Mesodermal cell (in vitro differentiated cells): ENCODE results near the gene IL12RB2. TPM values are rescaled to one million over a fixed set of nuclear protein-coding genes. Genes with fewer than 3 reads are reported as not detected.

Experiments
- H3K27ac ChIP-seq: 2 replicates; pipeline ENCODE4 v1.7.0; 2013; ENCODE audit warnings: mild to moderate bottlenecking, low read depth, low read length, moderate library complexity; ENCODE audit not compliant: severe bottlenecking
- H3K36me3 ChIP-seq: 2 replicates; pipeline ENCODE4 v1.7.1; 2013; ENCODE audit warnings: mild to moderate bottlenecking, low read length, moderate library complexity; ENCODE audit not compliant: control insufficient read depth, insufficient read depth
- H3K4me1 ChIP-seq: one replicate; pipeline ENCODE4 v1.7.1; 2013; ENCODE audit warnings: mild to moderate bottlenecking, low read length; ENCODE audit not compliant: insufficient read depth, control insufficient read depth, poor library complexity, severe bottlenecking
- H3K4me3 ChIP-seq: 2 replicates; pipeline ENCODE4 v1.7.0; 2013; ENCODE audit warnings: low read length, control low read depth, mild to moderate bottlenecking; ENCODE audit not compliant: insufficient read depth, poor library complexity, severe bottlenecking; ENCODE audit errors: extremely low read depth
- H3K9me3 ChIP-seq: 2 replicates; pipeline ENCODE4 v1.7.1; 2013; ENCODE audit warnings: mild to moderate bottlenecking, low read length, moderate library complexity; ENCODE audit not compliant: control insufficient read depth
- WGBS, 2 experiments: methylation state at CpG; one replicate each; pipeline ENCODE4 v1.1.5; 2013; ENCODE audit warnings: missing lambda C conversion rate in 2 of 2; ENCODE audit not compliant: insufficient coverage in 2 of 2; 5-methylcytosine and 5-hydroxymethylcytosine counted together
- polyA plus RNA-seq, 2 experiments: library from polyadenylated mRNA; stranded (reverse); fragments of 50-300 nt; gene quantifications; one replicate each; pipeline ENCODE4 v1.2.3, GENCODE V29; 2013

IL12RB2 gene
- 0.48 TPM for polyA plus RNA-seq (2013, experiment 1 of 2)
- 0.35 TPM for polyA plus RNA-seq (2013, experiment 2 of 2)

DNA sequence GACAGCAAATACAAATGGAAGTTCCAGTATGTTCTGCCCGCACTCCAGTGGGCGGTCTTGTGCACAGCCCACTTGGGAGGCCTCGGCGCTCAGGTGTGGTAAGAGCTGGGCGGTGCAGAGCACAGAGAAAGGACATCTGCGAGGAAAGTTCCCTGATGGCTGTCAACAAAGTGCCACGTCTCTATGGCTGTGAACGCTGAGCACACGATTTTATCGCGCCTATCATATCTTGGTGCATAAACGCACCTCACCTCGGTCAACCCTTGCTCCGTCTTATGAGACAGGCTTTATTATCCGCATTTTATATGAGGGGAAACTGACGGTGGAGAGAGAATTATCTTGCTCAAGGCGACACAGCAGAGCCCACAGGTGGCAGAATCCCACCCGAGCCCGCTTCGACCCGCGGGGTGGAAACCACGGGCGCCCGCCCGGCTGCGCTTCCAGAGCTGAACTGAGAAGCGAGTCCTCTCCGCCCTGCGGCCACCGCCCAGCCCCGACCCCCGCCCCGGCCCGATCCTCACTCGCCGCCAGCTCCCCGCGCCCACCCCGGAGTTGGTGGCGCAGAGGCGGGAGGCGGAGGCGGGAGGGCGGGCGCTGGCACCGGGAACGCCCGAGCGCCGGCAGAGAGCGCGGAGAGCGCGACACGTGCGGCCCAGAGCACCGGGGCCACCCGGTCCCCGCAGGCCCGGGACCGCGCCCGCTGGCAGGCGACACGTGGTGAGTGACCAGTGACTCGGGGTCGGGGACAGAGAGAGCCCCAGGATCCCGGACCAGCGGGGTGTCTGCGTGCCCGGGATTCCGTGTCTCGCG is at the start of gene IL12RB2:
Gene IL12RB2, plus strand, starts transcription at position 623 of the 810 bp plus-strand sequence. CDS start 12,496 bp downstream, outside the sequence.
- peak within 1 kb of the TSS; percentile 34 for H3K4me3 ChIP-seq
- H3K27ac ChIP-seq: no peak within 1 kb of the TSS
- H3K4me1 ChIP-seq: no peaks in the 10 kb centered on the region
- 6 to 7% methylated on average over 50 to 57 of the region's 75 CpGs for WGBS, 2 experiments
- H3K36me3 ChIP-seq: no peaks in the 10 kb centered on the region
- no peaks in the 10 kb centered on the region for H3K9me3 ChIP-seq

- Histone ChIP-seq H3K9me3 (no peaks in the 10 kb centered on the region), H3K4me3 (no peak overlapping the region), H3K36me3 (no peaks in the 10 kb centered on the region), H3K27ac (no peak overlapping the region), H3K4me1 (no peaks in the 10 kb centered on the region)
- WGBS, 2 experiments: 40% methylated on average over 1 of the region's 4 CpGs; no CpG with 5 or more reads in 1 of the 2 experiments
Measured at GRCh38 chr1:67261680-67262079, 46.0 kb upstream of the IL12RB2 start.

GRCh38 chr1:67262735-67263134 is 44.9 kb upstream of the IL12RB2 start:
- no peaks in the 10 kb centered on the region for H3K36me3 ChIP-seq
- WGBS, 2 experiments: 80% methylated on average over 1 of the region's 5 CpGs; no CpG with 5 or more reads in 1 of the 2 experiments
- no peak overlapping the region for H3K4me3 ChIP-seq
- H3K27ac ChIP-seq: no peak overlapping the region
- no peaks in the 10 kb centered on the region for H3K4me1 ChIP-seq
- H3K9me3 ChIP-seq: no peaks in the 10 kb centered on the region

DNA sequence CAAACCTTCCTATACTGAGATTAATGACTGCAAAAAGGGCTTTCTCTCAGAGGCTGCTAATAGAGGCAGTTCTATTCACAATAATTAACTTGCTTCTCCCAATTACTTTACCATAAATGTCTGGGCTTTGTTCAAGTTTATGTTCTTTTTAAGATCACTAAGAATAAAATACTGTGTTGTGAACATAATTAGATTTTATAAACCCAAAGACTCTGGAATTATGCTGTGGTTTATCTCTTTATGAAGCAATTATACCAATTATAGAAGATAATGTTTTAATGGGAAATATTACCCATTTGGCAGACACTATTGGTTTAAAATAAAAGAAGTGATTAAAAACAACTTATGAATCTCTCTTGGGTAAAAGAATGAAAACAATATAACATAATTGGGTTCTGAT is 43.5 kb upstream of the IL12RB2 start:
- H3K4me3 ChIP-seq: no peak overlapping the region
- H3K36me3 ChIP-seq: no peaks in the 10 kb centered on the region
- no peaks in the 10 kb centered on the region for H3K9me3 ChIP-seq
- no peak overlapping the region for H3K27ac ChIP-seq
- no peaks in the 10 kb centered on the region for H3K4me1 ChIP-seq

- H3K4me3 ChIP-seq: no peak overlapping the region
- H3K27ac ChIP-seq: no peak overlapping the region
- H3K36me3 ChIP-seq: no peaks in the 10 kb centered on the region
- 75 to 80% methylated on average over 1 of the region's 3 CpGs for WGBS, 2 experiments
- no peaks in the 10 kb centered on the region for H3K9me3 ChIP-seq
- no peaks in the 10 kb centered on the region for H3K4me1 ChIP-seq
Measured at GRCh38 chr1:67264899-67265298, 42.8 kb upstream of the IL12RB2 start.

DNA sequence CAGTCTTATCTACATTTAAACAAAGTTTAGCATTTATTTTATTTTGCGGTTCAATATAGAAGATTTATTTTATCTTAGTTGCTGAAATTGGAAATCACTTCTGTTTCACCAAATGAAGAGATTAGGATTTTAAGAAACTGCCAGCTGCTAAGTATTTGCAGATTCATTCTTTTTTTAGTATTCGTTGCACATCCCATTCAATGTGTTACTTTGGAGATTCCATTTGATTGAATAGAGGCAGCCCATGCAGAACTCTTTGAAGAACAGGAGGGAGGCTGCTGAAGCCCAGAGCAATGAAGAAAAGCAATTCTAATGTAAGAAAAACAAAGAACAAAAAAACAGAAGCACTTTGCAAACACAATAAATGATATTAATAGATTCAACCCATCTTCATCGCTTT is 38.6 kb upstream of the IL12RB2 start:
- WGBS, 2 experiments: no CpG with 5 or more reads among the region's 3 CpGs
- Histone ChIP-seq H3K9me3 (no peaks in the 10 kb centered on the region), H3K27ac (no peak overlapping the region), H3K36me3 (no peaks in the 10 kb centered on the region), H3K4me3 (no peak overlapping the region), H3K4me1 (no peaks in the 10 kb centered on the region)

- Histone ChIP-seq H3K4me3 (no peak overlapping the region), H3K9me3 (no peaks in the 10 kb centered on the region), H3K36me3 (no peaks in the 10 kb centered on the region), H3K27ac (no peak overlapping the region), H3K4me1 (no peaks in the 10 kb centered on the region)
- 73 to 80% methylated on average over 3 of the region's 3 CpGs for WGBS, 2 experiments
Measured at GRCh38 chr1:67270541-67270940, 37.1 kb upstream of the IL12RB2 start.

GRCh38 chr1:67273591-67273990 is 34.1 kb upstream of the IL12RB2 start:
- Histone ChIP-seq H3K4me1 (no peaks in the 10 kb centered on the region), H3K9me3 (no peaks in the 10 kb centered on the region), H3K4me3 (no peak overlapping the region), H3K36me3 (no peaks in the 10 kb centered on the region), H3K27ac (no peak overlapping the region)
- WGBS, 2 experiments: 87 to 96% methylated on average over 3 of the region's 4 CpGs

DNA sequence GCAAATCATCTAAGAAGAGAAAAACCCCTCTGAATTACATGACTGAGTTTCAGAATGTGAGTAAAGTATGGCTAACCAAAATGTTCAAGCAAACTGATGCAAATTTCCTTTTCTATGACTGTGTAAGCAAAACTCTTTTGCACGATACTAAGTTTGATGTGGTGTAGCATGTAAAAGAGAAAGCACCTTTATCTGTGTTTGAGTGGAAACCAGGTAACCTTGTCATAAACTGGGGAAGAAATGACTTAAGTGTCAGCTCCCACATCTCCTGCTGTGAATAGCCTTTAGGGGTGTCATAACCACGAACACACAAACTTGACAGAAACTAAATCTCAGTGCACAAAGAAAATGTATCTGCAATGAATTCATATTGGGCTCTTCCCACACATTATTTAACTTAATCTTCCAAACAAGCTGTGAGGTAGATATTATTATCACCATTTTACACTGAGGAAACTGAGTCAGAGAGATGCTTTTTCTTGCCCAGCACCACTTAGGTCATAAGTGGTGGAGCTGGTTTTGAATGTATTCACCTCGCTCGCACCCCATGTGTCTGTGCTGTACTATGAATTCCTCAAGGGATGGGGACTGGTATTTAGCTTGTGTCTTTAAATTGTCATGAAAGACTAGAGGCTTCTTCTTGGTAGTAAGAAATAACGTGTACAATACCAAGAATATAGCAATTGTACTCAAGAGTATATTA is 32.9 kb upstream of the IL12RB2 start:
- Histone ChIP-seq H3K9me3 (no peaks in the 10 kb centered on the region), H3K36me3 (no peaks in the 10 kb centered on the region), H3K27ac (no peak overlapping the region), H3K4me1 (no peaks in the 10 kb centered on the region), H3K4me3 (no peak overlapping the region)
- 80% methylated on average over 1 of the region's 5 CpGs; no CpG with 5 or more reads in 1 of the 2 experiments for WGBS, 2 experiments

DNA sequence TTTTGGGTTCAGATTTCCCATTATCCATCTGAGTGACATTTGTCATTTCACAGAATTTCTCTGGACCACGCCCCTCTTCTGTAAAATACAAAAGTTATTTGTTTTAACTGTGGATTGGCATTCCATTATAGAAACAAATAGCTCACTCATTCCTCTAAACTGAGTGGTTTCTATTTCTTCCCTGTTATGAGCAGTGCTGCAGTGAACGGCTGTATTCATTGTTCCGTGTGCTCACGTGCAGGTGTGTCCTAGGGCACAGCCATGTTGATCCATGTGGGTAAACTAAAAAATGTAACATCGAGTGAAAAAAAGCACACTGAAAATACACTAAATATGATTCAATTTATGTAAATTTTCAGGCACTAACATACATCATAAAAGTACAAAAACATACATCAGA is 27.0 kb upstream of the IL12RB2 start:
- H3K4me1 ChIP-seq: no peaks in the 10 kb centered on the region
- H3K9me3 ChIP-seq: no peaks in the 10 kb centered on the region
- H3K36me3 ChIP-seq: no peaks in the 10 kb centered on the region
- no peak overlapping the region for H3K4me3 ChIP-seq
- no peak overlapping the region for H3K27ac ChIP-seq
- WGBS, 2 experiments: 100% methylated on average over 3 of the region's 5 CpGs; no CpG with 5 or more reads in 1 of the 2 experiments

- Histone ChIP-seq H3K4me3 (no peak overlapping the region), H3K4me1 (no peaks in the 10 kb centered on the region), H3K36me3 (no peaks in the 10 kb centered on the region), H3K27ac (no peak overlapping the region), H3K9me3 (no peaks in the 10 kb centered on the region)
- no CpG with 5 or more reads among the region's 3 CpGs for WGBS, 2 experiments
Measured at GRCh38 chr1:67281244-67281643, 26.4 kb upstream of the IL12RB2 start.
